Activated B cell treated with CpG ODN at 0.5 μM for 24 hours (primary cell): Measurements from ENCODE around the gene DCC. TPM values are rescaled to one million over a fixed set of nuclear protein-coding genes. Genes with fewer than 3 reads are reported as not detected.

ENCODE experiments used
- ATAC-seq: fragments of 200-7000 bp; cut with Tn5 transposase; one replicate; pipeline ENCODE4 v1.10.0; 2021; ENCODE audit warnings: low read depth, mild to moderate bottlenecking, moderate library complexity
- CTCF ChIA-PET: fragments of 350-600 bp; sonication (Branson Sonifier 250); formaldehyde crosslinking; loops from one replicate; lab custom pipeline; 2021; ENCODE audit warnings: antibody characterized with exemption; lab: Charles Lee
- POLR2A ChIA-PET: fragments of 350-600 bp; sonication (Branson Sonifier 250); formaldehyde crosslinking; loops from one replicate; lab custom pipeline; 2021; ENCODE audit warnings: antibody characterized with exemption; lab: Charles Lee
- DNase-seq: peaks from one replicate; pipeline ENCODE4 v3.0.0; 2022
- H3K27ac Mint-ChIP-seq: one replicate; pipeline ENCODE4 v1.8.0; 2020; ENCODE audit warnings: mixed read lengths
- H3K27me3 Mint-ChIP-seq: one replicate; pipeline ENCODE4 v1.8.0; 2021; ENCODE audit warnings: mixed read lengths
- H3K36me3 Mint-ChIP-seq: one replicate; pipeline ENCODE4 v1.8.0; 2021; ENCODE audit warnings: low read depth, mixed read lengths
- H3K4me1 Mint-ChIP-seq: one replicate; pipeline ENCODE4 v1.8.0; 2021; ENCODE audit warnings: mixed read lengths
- H3K4me3 Mint-ChIP-seq: one replicate; pipeline ENCODE4 v1.8.0; 2020; ENCODE audit warnings: mild to moderate bottlenecking, mixed read lengths
- H3K9me3 Mint-ChIP-seq: one replicate; pipeline ENCODE4 v1.8.0; 2020; ENCODE audit warnings: mixed read lengths
- CTCF ChIP-seq: fragments of 200-600 bp; IDR thresholded peaks from one replicate; pipeline ENCODE4 v1.8.0; 2022; ENCODE audit warnings: antibody characterized with exemption, mild to moderate bottlenecking
- intact Hi-C: fragments of 100-400 bp; cut with micrococcal nuclease; formaldehyde crosslinking; loops from one replicate; pipeline ENCODE4 v1.15.1; 2024
- total RNA-seq: library from RNA; stranded (reverse); gene quantifications from 2 replicates; pipeline ENCODE4 v1.2.3, GENCODE V29; 2022

The DCC gene
- total RNA-seq, 1 donor from 2014 or later: not detected

GRCh38 chr18:53472546-53472945 lies 1132.5 kb downstream of the DCC start:
- no peak for ATAC-seq
- Mint-ChIP-seq H3K36me3 (no peaks in the 10 kb centered on the region), H3K9me3 (peaks cover 10% of the 10 kb centered on the region), H3K27me3 (no peaks in the 10 kb centered on the region), H3K27ac (no peak overlapping the region), H3K4me3 (no peak overlapping the region), H3K4me1 (no peaks in the 10 kb centered on the region)
- POLR2A ChIA-PET: no interaction called here
- TF ChIP-seq CTCF: no peak
- no peak for DNase-seq
- CTCF ChIA-PET: no interaction called here
- intact Hi-C loops: no loop called here

DNA sequence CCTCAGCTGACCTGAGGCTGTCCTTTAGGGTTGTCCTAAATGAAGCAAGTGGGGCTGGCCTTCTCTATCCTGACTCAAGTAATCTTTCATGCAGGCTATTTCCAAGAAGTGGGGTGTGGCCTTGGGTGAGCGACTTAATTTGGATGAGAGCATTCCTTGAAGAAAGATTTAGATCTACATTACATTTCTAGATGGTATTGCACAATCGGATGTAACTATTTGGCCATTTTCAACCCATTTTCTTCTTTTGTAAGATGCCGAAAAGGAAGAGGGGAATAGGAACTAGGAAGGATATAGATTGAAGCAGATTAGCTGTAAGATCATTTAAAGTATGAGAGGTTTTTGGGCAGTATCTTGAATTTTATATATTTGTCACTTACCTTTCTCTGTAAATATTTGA lies 1138.2 kb downstream of the DCC start:
- DNase-seq: no peak
- ChIA-PET POLR2A (no interaction called here), CTCF (no interaction called here)
- H3K9me3 Mint-ChIP-seq: peaks cover 8% of the 10 kb centered on the region
- TF ChIP-seq CTCF: no peak
- H3K4me3 Mint-ChIP-seq: no peak overlapping the region
- no peaks in the 10 kb centered on the region for H3K36me3 Mint-ChIP-seq
- no peaks in the 10 kb centered on the region for H3K4me1 Mint-ChIP-seq
- intact Hi-C loops: no loop called here
- ATAC-seq: no peak
- H3K27me3 Mint-ChIP-seq: no peaks in the 10 kb centered on the region
- no peak overlapping the region for H3K27ac Mint-ChIP-seq

DNA sequence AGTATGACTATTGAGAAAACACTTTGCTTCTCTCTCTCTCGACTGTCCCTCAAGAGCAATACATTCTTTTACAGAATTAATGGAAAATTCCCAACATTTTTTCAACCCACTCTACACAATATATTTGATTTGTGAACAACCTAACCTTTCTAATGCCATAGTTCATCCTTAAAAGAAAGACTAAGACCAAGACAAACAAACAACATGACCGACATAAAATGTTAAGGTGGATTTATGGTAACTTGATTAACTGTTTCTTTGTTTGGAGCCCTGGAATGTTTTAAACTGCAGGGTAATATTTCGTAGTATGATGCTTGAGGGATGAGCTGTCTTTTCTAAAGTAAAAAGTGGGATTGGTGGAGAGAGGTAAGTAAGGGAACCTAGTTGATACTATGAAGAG lies 1146.3 kb downstream of the DCC start:
- intact Hi-C loops: no loop called here
- POLR2A ChIA-PET: no interaction called here
- Mint-ChIP-seq H3K27me3 (no peaks in the 10 kb centered on the region), H3K4me1 (no peaks in the 10 kb centered on the region), H3K27ac (no peak overlapping the region), H3K36me3 (no peaks in the 10 kb centered on the region), H3K4me3 (no peak overlapping the region), H3K9me3 (peaks cover 2% of the 10 kb centered on the region)
- DNase-seq: no peak
- CTCF ChIA-PET: no interaction called here
- ATAC-seq: no peak
- no peak for TF ChIP-seq CTCF

DNA sequence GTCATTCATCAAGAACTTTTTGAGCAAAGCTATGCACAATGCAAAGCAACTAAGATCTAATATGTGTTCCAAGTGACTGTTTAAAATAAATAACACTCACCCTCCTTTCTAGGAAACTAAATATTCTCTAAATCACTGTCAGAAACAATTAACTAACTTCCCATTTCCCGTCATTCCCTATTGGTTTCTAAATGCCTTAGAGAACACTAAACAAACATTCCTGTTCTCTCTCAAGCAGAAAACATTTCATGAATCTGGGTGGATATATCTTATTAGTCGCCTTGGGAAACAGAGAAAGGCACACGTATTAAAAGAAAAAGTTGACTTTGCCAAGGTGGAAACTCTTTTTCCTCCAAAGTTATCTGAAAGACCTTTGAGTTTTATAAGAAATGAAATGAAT lies 1149.3 kb downstream of the DCC start:
- DNase-seq (no peak), ATAC-seq (no peak)
- Mint-ChIP-seq H3K9me3 (peaks cover 7% of the 10 kb centered on the region), H3K36me3 (no peaks in the 10 kb centered on the region), H3K27me3 (no peaks in the 10 kb centered on the region), H3K4me3 (no peak overlapping the region), H3K4me1 (no peaks in the 10 kb centered on the region), H3K27ac (no peak overlapping the region)
- POLR2A ChIA-PET: no interaction called here
- CTCF ChIA-PET: no interaction called here
- TF ChIP-seq CTCF: no peak
- intact Hi-C loops: no loop called here

- H3K27me3 Mint-ChIP-seq: no peaks in the 10 kb centered on the region
- DNase-seq (no peak), ATAC-seq (no peak)
- no peaks in the 10 kb centered on the region for H3K36me3 Mint-ChIP-seq
- ChIA-PET CTCF (no interaction called here), POLR2A (no interaction called here)
- H3K4me1 Mint-ChIP-seq: no peaks in the 10 kb centered on the region
- H3K4me3 Mint-ChIP-seq: no peak overlapping the region
- TF ChIP-seq CTCF: no peak
- no peak overlapping the region for H3K27ac Mint-ChIP-seq
- H3K9me3 Mint-ChIP-seq: peaks cover 7% of the 10 kb centered on the region
- intact Hi-C loops: no loop called here
Measured at GRCh38 chr18:53490019-53490418, 1150.0 kb downstream of the DCC start.
